ENCODE data around the gene OR7G2.

GRCh38 chr19:9140159-9140874 is 33.0 kb upstream of the OR7G2 start, which contains the start of gene ZNF317:
- TF ChIP-seq EGR1 (IDR thresholded peaks at IDR 0.05) (peak; percentile 35; the same call in 1 of the 2 replicates), CREB1 (IDR thresholded peaks at IDR 0.05; ENCODE audit: low read depth) (peak; percentile 71), RAD21 (IDR thresholded peaks at IDR 0.05; ENCODE audit: low read depth) (no peak), TCF12 (IDR thresholded peaks at IDR 0.05; ENCODE audit: low read depth) (peak; percentile 73), ZBTB7A (IDR thresholded peaks at IDR 0.05; ENCODE audit: low read depth) (no peak)

All from Ishikawa (cell line).